ENCODE results near the gene DLGAP4.

Gene DLGAP4

GRCh38 chr20:36499723-36500501, 193.8 kb downstream of the DLGAP4 start:
- no peak for DNase-seq
- Histone ChIP-seq H3K36me3 (peaks cover 35 to 80% (median 80%) of the 10 kb centered on the region in 3 donors), H3K9me3 (no peaks in the 10 kb centered on the region), H3K4me1 (peaks cover 0 to 52% (median 10%) of the 10 kb centered on the region in 4 donors), H3K27ac (peak overlapping the region; percentile 4 to 34), H3K4me3 (no peak overlapping the region), H3K27me3 (no peaks in the 10 kb centered on the region)
- no peak for TF ChIP-seq CTCF (IDR thresholded peaks at IDR 0.05)
- intact Hi-C loops (cut with DNase I; ENCODE audit: low total_unique reads) = loop anchor here (2.0 kb wide), 1 partner anchor 17 kb away; no protein-coding TSS in a partner anchor

GRCh38 chr20:36501367-36502006, 195.3 kb downstream of the DLGAP4 start:
- Histone ChIP-seq H3K9me3 (no peaks in the 10 kb centered on the region), H3K27ac (peak overlapping the region in 1 of 2 donors; percentile 0), H3K36me3 (peaks cover 40 to 92% (median 87%) of the 10 kb centered on the region in 3 donors), H3K4me1 (peaks cover 0 to 44% (median 7%) of the 10 kb centered on the region in 4 donors), H3K27me3 (no peaks in the 10 kb centered on the region), H3K4me3 (no peak overlapping the region)
- intact Hi-C loops (cut with DNase I; ENCODE audit: low total_unique reads) = no loop called here
- no peak for TF ChIP-seq CTCF (IDR thresholded peaks at IDR 0.05)
- DNase-seq = peak in 1 of 2 donors; percentile 17

- intact Hi-C loops (cut with DNase I; ENCODE audit: low total_unique reads) = no loop called here
- no peak overlapping the region for H3K4me3 ChIP-seq
- H3K27ac ChIP-seq = no peak overlapping the region
- H3K9me3 ChIP-seq = no peaks in the 10 kb centered on the region
- TF ChIP-seq CTCF (IDR thresholded peaks at IDR 0.05) = no peak
- H3K4me1 ChIP-seq = peaks cover 0 to 23% (median 0%) of the 10 kb centered on the region in 4 donors
- DNase-seq = no peak
- no peaks in the 10 kb centered on the region for H3K27me3 ChIP-seq
- H3K36me3 ChIP-seq = peaks cover 20 to 90% (median 84%) of the 10 kb centered on the region in 3 donors
Measured at GRCh38 chr20:36504295-36504694, 198.2 kb downstream of the DLGAP4 start.

GRCh38 chr20:36506253-36506652, 200.1 kb downstream of the DLGAP4 start:
- H3K4me3 ChIP-seq = no peak overlapping the region
- H3K27ac ChIP-seq = peak overlapping the region in 1 of 2 donors; percentile 16
- H3K27me3 ChIP-seq = no peaks in the 10 kb centered on the region
- no peak for DNase-seq
- H3K9me3 ChIP-seq = no peaks in the 10 kb centered on the region
- intact Hi-C loops (cut with DNase I; ENCODE audit: low total_unique reads) = no loop called here
- peak; percentile 24 to 28 for TF ChIP-seq CTCF (IDR thresholded peaks at IDR 0.05)
- H3K36me3 ChIP-seq = peaks cover 16 to 87% (median 84%) of the 10 kb centered on the region in 3 donors
- H3K4me1 ChIP-seq = peaks cover 0 to 16% (median 0%) of the 10 kb centered on the region in 4 donors

GRCh38 chr20:36507746-36508145, 201.6 kb downstream of the DLGAP4 start:
- H3K27ac ChIP-seq = no peak overlapping the region
- intact Hi-C loops (cut with DNase I; ENCODE audit: low total_unique reads) = no loop called here
- no peak for TF ChIP-seq CTCF (IDR thresholded peaks at IDR 0.05)
- no peak overlapping the region for H3K4me3 ChIP-seq
- H3K36me3 ChIP-seq = peaks cover 21 to 84% (median 82%) of the 10 kb centered on the region in 3 donors
- H3K27me3 ChIP-seq = no peaks in the 10 kb centered on the region
- H3K9me3 ChIP-seq = no peaks in the 10 kb centered on the region
- peak in 1 of 2 donors; percentile 46 for DNase-seq
- peaks cover 0 to 14% (median 0%) of the 10 kb centered on the region in 4 donors for H3K4me1 ChIP-seq

Data from tibial artery (tissue), 4 donors.